ENCODE results near the gene UBLCP1.
"Not testable (repeated sequence)": the region's sequence is repeated elsewhere in the genome, so short reads cannot be mapped to it uniquely, and the experiment has no call there.

GRCh38 chr5:159297300-159297699, 34.2 kb downstream of the UBLCP1 start:
- TF ChIP-seq, protein P1, sequence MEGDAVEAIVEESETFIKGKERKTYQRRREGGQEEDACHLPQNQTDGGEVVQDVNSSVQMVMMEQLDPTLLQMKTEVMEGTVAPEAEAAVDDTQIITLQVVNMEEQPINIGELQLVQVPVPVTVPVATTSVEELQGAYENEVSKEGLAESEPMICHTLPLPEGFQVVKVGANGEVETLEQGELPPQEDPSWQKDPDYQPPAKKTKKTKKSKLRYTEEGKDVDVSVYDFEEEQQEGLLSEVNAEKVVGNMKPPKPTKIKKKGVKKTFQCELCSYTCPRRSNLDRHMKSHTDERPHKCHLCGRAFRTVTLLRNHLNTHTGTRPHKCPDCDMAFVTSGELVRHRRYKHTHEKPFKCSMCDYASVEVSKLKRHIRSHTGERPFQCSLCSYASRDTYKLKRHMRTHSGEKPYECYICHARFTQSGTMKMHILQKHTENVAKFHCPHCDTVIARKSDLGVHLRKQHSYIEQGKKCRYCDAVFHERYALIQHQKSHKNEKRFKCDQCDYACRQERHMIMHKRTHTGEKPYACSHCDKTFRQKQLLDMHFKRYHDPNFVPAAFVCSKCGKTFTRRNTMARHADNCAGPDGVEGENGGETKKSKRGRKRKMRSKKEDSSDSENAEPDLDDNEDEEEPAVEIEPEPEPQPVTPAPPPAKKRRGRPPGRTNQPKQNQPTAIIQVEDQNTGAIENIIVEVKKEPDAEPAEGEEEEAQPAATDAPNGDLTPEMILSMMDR (IDR thresholded peaks at IDR 0.05) = not testable (repeated sequence)
- not testable (repeated sequence) for TF ChIP-seq POLR2A (IDR thresholded peaks at IDR 0.05)

Data from thyroid gland (tissue), 4 donors.